DMS53 (cell line): ENCODE data around the gene CD79B.
"Not testable (repeated sequence)": the region's sequence is repeated elsewhere in the genome, so short reads cannot be mapped to it uniquely, and the experiment has no call there.

Experiments used
- DNase-seq: peaks from one replicate; lab custom pipeline; 2025; lab: John Stamatoyannopoulos, UW

CD79B gene

GRCh38 chr17:63910096-63910495, 22.0 kb downstream of the CD79B start:
- DNase-seq: no peak

- DNase-seq: not testable (repeated sequence)
Measured at GRCh38 chr17:63909586-63909985, 22.5 kb downstream of the CD79B start.

- peak; percentile 21 for DNase-seq
Measured at GRCh38 chr17:63907161-63907778, 24.9 kb downstream of the CD79B start.

GRCh38 chr17:63904796-63905195, 27.3 kb downstream of the CD79B start:
- not testable (repeated sequence) for DNase-seq

GRCh38 chr17:63903787-63904201, 28.3 kb downstream of the CD79B start:
- peak; percentile 43 for DNase-seq

GRCh38 chr17:63901971-63902370, 30.2 kb downstream of the CD79B start:
- not testable (repeated sequence) for DNase-seq

- DNase-seq: peak; percentile 36
Measured at GRCh38 chr17:63898899-63899798, 33.0 kb downstream of the CD79B start.

GRCh38 chr17:63896524-63897354, 35.4 kb downstream of the CD79B start, which contains the start of gene CSH1:
Gene CSH1, minus strand, starts transcription at chr17:63896574. Its CDS starts 63 bp downstream, at chr17:63896511.
- not testable (repeated sequence) for DNase-seq

GRCh38 chr17:63894821-63895220, 37.3 kb downstream of the CD79B start:
- DNase-seq: not testable (repeated sequence)

- DNase-seq: not testable (repeated sequence)
Measured at GRCh38 chr17:63894021-63894420, 38.1 kb downstream of the CD79B start.

- not testable (repeated sequence) for DNase-seq
Measured at GRCh38 chr17:63892316-63893037, 39.7 kb downstream of the CD79B start.

GRCh38 chr17:63889026-63889848, 42.9 kb downstream of the CD79B start:
- DNase-seq: peak; percentile 48

GRCh38 chr17:63885119-63885518, 47.0 kb downstream of the CD79B start:
- not testable (repeated sequence) for DNase-seq

GRCh38 chr17:63882626-63883126, 49.5 kb downstream of the CD79B start:
- peak; percentile 42 for DNase-seq

- DNase-seq: peak; percentile 63
Measured at GRCh38 chr17:63881935-63882601, 50.1 kb downstream of the CD79B start, which contains the start of gene GH2. Gene GH2, minus strand, starts transcription at chr17:63881944. Its CDS starts 143 bp downstream, at chr17:63881801.

- peak; percentile 41 for DNase-seq
Measured at GRCh38 chr17:63881337-63881736, 50.8 kb downstream of the CD79B start.

GRCh38 chr17:63880706-63881105, 51.4 kb downstream of the CD79B start:
- no peak for DNase-seq
